PC-3 (cell line): ENCODE measurements around the gene LRP1B. TPM values are rescaled to one million over a fixed set of nuclear protein-coding genes. Genes with fewer than 3 reads are reported as not detected.

Experiments used
- ATAC-seq: fragments of 200-7000 bp; cut with Tn5 transposase; 2 replicates; pipeline ENCODE4 v1.9.1; 2020; ENCODE audit warnings: mild to moderate bottlenecking, moderate library complexity
- BruUV-seq: library from RNA; stranded (reverse); fragments of 400-500 nt; replicated peaks from 2 replicates; lab custom pipeline; 2021; lab: Mats Ljungman, UMichigan
- CTCF ChIA-PET: fragments of 300-600 bp; sonication (Branson Sonifier 250); formaldehyde crosslinking; loops from one replicate; lab custom pipeline; 2022; ENCODE audit warnings: antibody characterized with exemption; lab: Charles Lee
- POLR2A ChIA-PET: fragments of 300-600 bp; sonication (Branson Sonifier 250); formaldehyde crosslinking; loops from one replicate; lab custom pipeline; 2022; ENCODE audit warnings: antibody characterized with exemption; ENCODE audit not compliant: unreplicated experiment; lab: Charles Lee
- DNase-seq: peaks from one replicate; pipeline ENCODE4 v3.0.0-alpha.2; 2015
- H2AFZ ChIP-seq: fragments of 300-600 bp; sonication (generic); 2 replicates; pipeline ENCODE4 v1.6.0; 2016; ENCODE audit warnings: antibody characterized with exemption, low read length
- H3F3A ChIP-seq: fragments of 300-600 bp; sonication (generic); one replicate; pipeline ENCODE4 v1.6.0; 2017; ENCODE audit warnings: antibody characterized with exemption, low read length, control low read depth, mild to moderate bottlenecking; ENCODE audit not compliant: unreplicated experiment
- H3K27ac ChIP-seq: fragments of 300-600 bp; sonication (generic); 2 replicates; pipeline ENCODE4 v1.5.1; 2016; ENCODE audit warnings: mild to moderate bottlenecking, low read length
- H3K27me3 ChIP-seq: fragments of 300-600 bp; sonication (generic); 2 replicates; pipeline ENCODE4 v1.6.1; 2016; ENCODE audit warnings: low read length, mixed read lengths
- H3K36me3 ChIP-seq: fragments of 300-600 bp; sonication (generic); 2 replicates; pipeline ENCODE4 v1.6.1; 2016; ENCODE audit warnings: low read depth, mixed run types, low read length, mixed read lengths
- H3K4me1 ChIP-seq: fragments of 300-600 bp; sonication (generic); 2 replicates; pipeline ENCODE4 v1.5.1; 2016; ENCODE audit warnings: low read length; ENCODE audit not compliant: insufficient read depth
- H3K4me2 ChIP-seq: fragments of 300-600 bp; sonication (generic); 2 replicates; pipeline ENCODE4 v1.6.0; 2016; ENCODE audit warnings: low read length
- H3K4me3 ChIP-seq: fragments of 300-600 bp; sonication (generic); 2 replicates; pipeline ENCODE4 v1.5.1; 2016; ENCODE audit warnings: mild to moderate bottlenecking, low read length, mixed read lengths
- H3K79me2 ChIP-seq: fragments of 300-600 bp; sonication (generic); 2 replicates; pipeline ENCODE4 v1.6.1; 2017; ENCODE audit warnings: low read length, mixed read lengths
- H3K9ac ChIP-seq: fragments of 300-600 bp; sonication (generic); 2 replicates; pipeline ENCODE4 v1.6.0; 2016; ENCODE audit warnings: mild to moderate bottlenecking, low read length
- H3K9me2 ChIP-seq: fragments of 300-600 bp; sonication (generic); replicated peaks from 2 replicates; pipeline ENCODE4 v1.6.1; 2016; ENCODE audit warnings: mixed run types, low read length, mixed read lengths
- H3K9me3 ChIP-seq: fragments of 300-600 bp; sonication (generic); 2 replicates; pipeline ENCODE4 v1.6.1; 2016; ENCODE audit warnings: low read length, mixed read lengths
- H4K20me1 ChIP-seq: fragments of 300-600 bp; sonication (generic); 2 replicates; pipeline ENCODE4 v1.6.1; 2016; ENCODE audit warnings: low read length, mixed read lengths
- CTCF ChIP-seq: fragments of 300-600 bp; sonication (generic); conservative IDR thresholded peaks from 2 replicates; pipeline ENCODE4 v1.5.1; 2017; ENCODE audit warnings: antibody characterized with exemption, low read depth, mild to moderate bottlenecking, low read length
- EZH2 ChIP-seq: fragments of 300-600 bp; sonication (generic); IDR thresholded peaks from one replicate; pipeline ENCODE4 v1.6.1; 2017; ENCODE audit warnings: antibody characterized with exemption, mild to moderate bottlenecking, low read length; ENCODE audit not compliant: unreplicated experiment
- EZH2phosphoT487 ChIP-seq: fragments of 300-600 bp; sonication (generic); IDR thresholded peaks from 2 replicates; pipeline ENCODE4 v1.6.1; 2018; ENCODE audit warnings: mild to moderate bottlenecking, antibody characterized with exemption, low read length, borderline replicate concordance
- intact Hi-C: fragments of 100-400 bp; cut with micrococcal nuclease; formaldehyde crosslinking; loops from 2 replicates; pipeline ENCODE4 v1.9.0; 2023
- total RNA-seq: library from RNA; depleted of rRNA; stranded (reverse); fragments of >200 nt; gene quantifications from 2 replicates; pipeline ENCODE4 v1.2.3, GENCODE V29; 2014

Gene LRP1B
- total RNA-seq, 1 experiment from 2014 or later = 0.04 TPM

- no TSS peak for BruUV-seq
- peaks cover 9% of the 10 kb centered on the region; the same call in 1 of the 2 replicates for H3K9me3 ChIP-seq
- no peak overlapping the region for H3K9ac ChIP-seq
- ATAC-seq (no peak), DNase-seq (no peak)
- H3K4me3 ChIP-seq = no peak overlapping the region
- no peak overlapping the region for H3K4me2 ChIP-seq
- no peak overlapping the region for H3K27ac ChIP-seq
- intact Hi-C loops = no loop called here
- H3F3A ChIP-seq = no peaks in the 10 kb centered on the region
- ChIA-PET CTCF (no interaction called here), POLR2A (no interaction called here)
- H2AFZ ChIP-seq = no peak overlapping the region
- no peaks in the 10 kb centered on the region for H3K27me3 ChIP-seq
- H3K9me2 ChIP-seq = no peaks in the 10 kb centered on the region
- H3K4me1 ChIP-seq = no peaks in the 10 kb centered on the region
- TF ChIP-seq CTCF (no peak), EZH2 (no peak), EZH2phosphoT487 (no peak)
- no peaks in the 10 kb centered on the region for H4K20me1 ChIP-seq
- no peaks in the 10 kb centered on the region for H3K79me2 ChIP-seq
- H3K36me3 ChIP-seq = no peaks in the 10 kb centered on the region
Measured at GRCh38 chr2:140401056-140401455, 1729.8 kb downstream of the LRP1B start.

- Histone ChIP-seq H2AFZ (no peak overlapping the region), H4K20me1 (no peaks in the 10 kb centered on the region), H3K79me2 (no peaks in the 10 kb centered on the region), H3K9me3 (no peaks in the 10 kb centered on the region), H3K4me3 (no peak overlapping the region), H3K4me1 (peaks cover 26% of the 10 kb centered on the region), H3K9ac (no peak overlapping the region), H3K27me3 (no peaks in the 10 kb centered on the region), H3K4me2 (no peak overlapping the region), H3K9me2 (no peaks in the 10 kb centered on the region), H3K36me3 (no peaks in the 10 kb centered on the region), H3F3A (no peaks in the 10 kb centered on the region), H3K27ac (no peak overlapping the region)
- POLR2A ChIA-PET = interaction anchor here (0.6 kb wide), 2 partner anchors 11 to 118 kb away, joined by 3 read pairs; no protein-coding TSS in a partner anchor
- TF ChIP-seq EZH2phosphoT487 (no peak), CTCF (no peak), EZH2 (no peak)
- BruUV-seq = no TSS peak
- intact Hi-C loops = loop anchor here (5.0 kb wide), 1 partner anchor 264 kb away; no protein-coding TSS in a partner anchor
- DNase-seq (no peak), ATAC-seq (no peak)
- CTCF ChIA-PET = no interaction called here
Measured at GRCh38 chr2:140392824-140393223, 1738.0 kb downstream of the LRP1B start.

GRCh38 chr2:140384946-140385345 is 1745.9 kb downstream of the LRP1B start:
- H3K4me2 ChIP-seq = no peak overlapping the region
- no peak overlapping the region for H3K4me3 ChIP-seq
- H3K4me1 ChIP-seq = peaks cover 3% of the 10 kb centered on the region
- TF ChIP-seq EZH2phosphoT487 = no peak
- TF ChIP-seq EZH2 = no peak
- no peak for TF ChIP-seq CTCF
- no peak overlapping the region for H3K9ac ChIP-seq
- ATAC-seq (no peak), DNase-seq (no peak)
- no peaks in the 10 kb centered on the region for H3K79me2 ChIP-seq
- no peak overlapping the region for H2AFZ ChIP-seq
- H3F3A ChIP-seq = no peaks in the 10 kb centered on the region
- no peak overlapping the region for H3K27ac ChIP-seq
- intact Hi-C loops = no loop called here
- POLR2A ChIA-PET = no interaction called here
- no peaks in the 10 kb centered on the region for H3K9me3 ChIP-seq
- no peaks in the 10 kb centered on the region for H3K27me3 ChIP-seq
- no peaks in the 10 kb centered on the region for H3K9me2 ChIP-seq
- no TSS peak for BruUV-seq
- no peaks in the 10 kb centered on the region for H4K20me1 ChIP-seq
- CTCF ChIA-PET = no interaction called here
- no peaks in the 10 kb centered on the region for H3K36me3 ChIP-seq
